ENCODE data around the gene TEX12. TPM values are rescaled to one million over a fixed set of nuclear protein-coding genes. Genes with fewer than 3 reads are reported as not detected.

TEX12 gene
- total and polyA plus RNA-seq, 2 experiments from 2014 or later: 1.1 TPM; not detected in 1

GRCh38 chr11:112143597-112143996 lies 23.6 kb upstream of the TEX12 start:
- H3F3A ChIP-seq (replicated peaks; ENCODE audit: low read depth): no peaks in the 10 kb centered on the region
- H3K27ac ChIP-seq (ENCODE audit: low read depth): no peak overlapping the region
- no peak overlapping the region for H2AFZ ChIP-seq
- no peaks in the 10 kb centered on the region for H3K27me3 ChIP-seq (ENCODE audit: insufficient read depth)
- Mint-ChIP-seq H3K4me1 (no peaks in the 10 kb centered on the region), H3K27me3 (ENCODE audit: insufficient read depth, low read depth, poor library complexity) (peaks cover 4% of the 10 kb centered on the region), H3K4me3 (no peak overlapping the region), H3K9me3 (no peaks in the 10 kb centered on the region), H3K27ac (no peak overlapping the region), H3K36me3 (ENCODE audit: low read depth) (no peaks in the 10 kb centered on the region)
- H3K9me2 ChIP-seq (ENCODE audit: insufficient read depth): no peaks in the 10 kb centered on the region
- no peak for DNase-seq (ENCODE audit: low spot score)
- no peak overlapping the region for H3K4me2 ChIP-seq
- no peaks in the 10 kb centered on the region for H4K20me1 ChIP-seq (replicated peaks; ENCODE audit: insufficient read depth)
- H3K36me3 ChIP-seq (ENCODE audit: insufficient read depth): no peaks in the 10 kb centered on the region
- no peaks in the 10 kb centered on the region for H3K79me2 ChIP-seq (replicated peaks; ENCODE audit: insufficient read depth)
- TF ChIP-seq REST (IDR thresholded peaks at IDR 0.05; ENCODE audit: unreplicated experiment) (no peak), JUNB (IDR thresholded peaks at IDR 0.05; ENCODE audit: unreplicated experiment) (no peak), EZH2phosphoT487 (IDR thresholded peaks at IDR 0.05; ENCODE audit: unreplicated experiment) (no peak), ZNF114 (CRISPR knock-in tag; IDR thresholded peaks at IDR 0.05) (no peak), NANOG (IDR thresholded peaks at IDR 0.05; ENCODE audit: borderline replicate concordance) (no peak), STAT1 (IDR thresholded peaks at IDR 0.05; ENCODE audit: unreplicated experiment) (no peak), CTCF (conservative IDR thresholded peaks at IDR 0.05; ENCODE audit: low read depth in 2 of 2) (no peak), ZNF331 (CRISPR knock-in tag; IDR thresholded peaks at IDR 0.05; ENCODE audit: low read depth) (no peak), CREB1 (CRISPR knock-in tag; IDR thresholded peaks at IDR 0.05; ENCODE audit: low read depth) (no peak)
- no peak for ATAC-seq
- no peak overlapping the region for H3K4me3 ChIP-seq
- no peaks in the 10 kb centered on the region for H3K4me1 ChIP-seq (ENCODE audit: insufficient read depth)

GRCh38 chr11:112150517-112150916 lies 16.7 kb upstream of the TEX12 start:
- no peak overlapping the region for H2AFZ ChIP-seq
- TF ChIP-seq CTCF (conservative IDR thresholded peaks at IDR 0.05; ENCODE audit: low read depth in 2 of 2): no peak
- TF ChIP-seq ZNF114 (CRISPR knock-in tag; IDR thresholded peaks at IDR 0.05): no peak
- TF ChIP-seq STAT1 (IDR thresholded peaks at IDR 0.05; ENCODE audit: unreplicated experiment): no peak
- no peak for TF ChIP-seq REST (IDR thresholded peaks at IDR 0.05; ENCODE audit: unreplicated experiment)
- TF ChIP-seq EZH2phosphoT487 (IDR thresholded peaks at IDR 0.05; ENCODE audit: unreplicated experiment): no peak
- TF ChIP-seq CREB1 (CRISPR knock-in tag; IDR thresholded peaks at IDR 0.05; ENCODE audit: low read depth): no peak
- no peak for TF ChIP-seq EZH2 (IDR thresholded peaks at IDR 0.05; ENCODE audit: low read depth, unreplicated experiment)
- no peak for TF ChIP-seq POLR2AphosphoS5 (IDR thresholded peaks at IDR 0.05; ENCODE audit: low read depth)
- no peak for TF ChIP-seq NANOG (IDR thresholded peaks at IDR 0.05; ENCODE audit: borderline replicate concordance)
- TF ChIP-seq ZNF331 (CRISPR knock-in tag; IDR thresholded peaks at IDR 0.05; ENCODE audit: low read depth): no peak

More at GRCh38 chr11:112150517-112150916, 16.7 kb upstream of the TEX12 start:
- Histone ChIP-seq H3K9me2 (ENCODE audit: insufficient read depth) (no peaks in the 10 kb centered on the region), H3K79me2 (replicated peaks; ENCODE audit: insufficient read depth) (no peaks in the 10 kb centered on the region), H3K27ac (ENCODE audit: low read depth) (no peak overlapping the region), H4K20me1 (replicated peaks; ENCODE audit: insufficient read depth) (no peaks in the 10 kb centered on the region), H3K4me1 (ENCODE audit: insufficient read depth) (no peaks in the 10 kb centered on the region), H3K4me2 (no peak overlapping the region), H3K4me3 (no peak overlapping the region), H3F3A (replicated peaks; ENCODE audit: low read depth) (no peaks in the 10 kb centered on the region), H3K27me3 (ENCODE audit: insufficient read depth) (no peaks in the 10 kb centered on the region), H3K36me3 (ENCODE audit: insufficient read depth) (no peaks in the 10 kb centered on the region)
- Mint-ChIP-seq H3K4me3 (no peak overlapping the region), H3K9me3 (no peaks in the 10 kb centered on the region), H3K36me3 (ENCODE audit: low read depth) (no peaks in the 10 kb centered on the region), H3K27ac (no peak overlapping the region), H3K4me1 (no peaks in the 10 kb centered on the region), H3K27me3 (ENCODE audit: insufficient read depth, low read depth, poor library complexity) (peaks cover 2% of the 10 kb centered on the region)
- no peak for ATAC-seq
- no peak for DNase-seq (ENCODE audit: low spot score)
